NCI-H146 treated with DMSO at 0.1 percent for 48 hours (cell line): Measurements from ENCODE around the gene ARHGAP24.
"Not testable (repeated sequence)": the region's sequence is repeated elsewhere in the genome, so short reads cannot be mapped to it uniquely, and the experiment has no call there.

Experiments used
- DNase-seq: peaks from one replicate; lab custom pipeline; 2025; ENCODE audit not compliant: unreplicated experiment; lab: John Stamatoyannopoulos, UW

Gene ARHGAP24

DNA sequence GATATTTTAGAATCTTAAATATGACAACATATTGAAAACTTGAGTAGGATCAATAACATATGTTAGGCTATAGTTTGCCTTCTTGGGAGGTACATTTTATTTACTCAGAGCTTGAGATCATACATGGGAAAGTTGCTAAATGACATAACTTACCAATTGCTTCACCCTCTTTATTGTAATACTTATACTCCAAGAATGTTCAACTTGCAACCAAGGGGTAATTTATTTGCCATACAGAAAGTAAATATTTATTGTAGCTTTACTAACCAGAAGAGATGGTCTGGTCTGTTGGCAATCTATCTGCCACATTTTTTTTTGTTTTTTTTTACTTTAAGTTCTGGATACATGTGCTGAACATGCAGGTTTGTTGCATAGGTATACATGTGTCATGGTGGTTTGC is 426.6 kb downstream of the ARHGAP24 start:
- no peak for DNase-seq

- not testable (repeated sequence) for DNase-seq
Measured at GRCh38 chr4:85902647-85903046, 427.7 kb downstream of the ARHGAP24 start.

DNA sequence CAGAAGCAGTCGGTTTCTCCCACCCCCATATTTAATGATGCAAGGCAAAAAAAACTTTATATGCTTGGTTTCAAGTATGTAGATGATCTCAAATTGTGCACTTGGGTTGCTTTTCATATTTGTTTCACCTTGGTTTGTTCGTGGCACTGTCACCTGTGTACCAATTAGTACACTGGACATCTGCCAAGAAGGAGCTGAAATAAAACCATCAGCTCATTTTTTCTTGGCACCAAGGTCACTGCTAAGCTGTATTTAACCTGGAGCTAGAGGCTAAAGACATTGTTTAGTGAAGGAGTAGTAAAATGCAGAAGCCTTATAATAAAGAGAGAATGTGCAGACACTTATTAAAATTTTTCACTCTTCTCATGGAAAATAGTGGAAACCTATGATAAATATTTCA is 430.8 kb downstream of the ARHGAP24 start:
- DNase-seq: no peak

- DNase-seq: no peak
Measured at GRCh38 chr4:85907001-85907400, 432.1 kb downstream of the ARHGAP24 start.

DNA sequence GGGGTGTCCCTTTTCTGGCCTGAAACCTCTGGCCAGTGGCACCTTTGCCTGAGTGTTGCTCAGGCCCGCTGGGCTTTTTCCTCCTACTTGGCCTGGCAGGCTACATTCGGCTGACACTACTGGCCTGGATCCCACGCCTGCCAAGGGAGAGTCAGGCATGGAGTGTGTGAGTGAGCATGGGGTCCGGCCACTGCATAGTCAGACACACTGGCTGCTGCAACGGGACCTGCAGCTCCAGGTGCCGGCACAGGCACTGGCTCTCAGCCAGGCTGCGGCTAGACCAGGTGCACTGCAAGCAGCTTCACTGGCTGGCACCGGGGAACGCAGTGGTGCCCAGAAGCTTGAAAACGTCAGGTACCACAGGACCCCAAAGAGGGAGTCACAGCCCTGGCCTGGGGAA is 434.9 kb downstream of the ARHGAP24 start:
- no peak for DNase-seq

DNA sequence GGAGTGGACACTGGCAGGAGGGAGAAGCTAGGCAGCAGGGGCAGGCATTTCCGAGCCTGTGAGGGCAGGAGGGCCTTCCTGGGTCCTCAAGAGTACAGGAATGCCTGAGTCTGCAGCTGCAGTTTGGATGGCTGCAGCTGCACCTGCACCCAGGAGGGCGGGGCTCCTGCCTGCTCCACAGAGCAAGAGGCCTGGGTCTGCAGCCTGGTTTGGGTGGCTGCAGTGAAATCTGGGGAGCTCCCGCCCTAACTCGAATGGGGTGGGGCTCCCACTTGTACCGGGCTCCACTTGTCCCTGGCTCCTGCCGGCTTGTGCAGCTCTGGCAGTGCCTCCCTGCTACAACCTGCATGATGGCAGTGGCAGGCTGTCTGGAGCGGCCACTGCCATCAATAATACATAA is 436.0 kb downstream of the ARHGAP24 start:
- no peak for DNase-seq

GRCh38 chr4:85913931-85914694 is 439.2 kb downstream of the ARHGAP24 start:
- DNase-seq: no peak

DNA sequence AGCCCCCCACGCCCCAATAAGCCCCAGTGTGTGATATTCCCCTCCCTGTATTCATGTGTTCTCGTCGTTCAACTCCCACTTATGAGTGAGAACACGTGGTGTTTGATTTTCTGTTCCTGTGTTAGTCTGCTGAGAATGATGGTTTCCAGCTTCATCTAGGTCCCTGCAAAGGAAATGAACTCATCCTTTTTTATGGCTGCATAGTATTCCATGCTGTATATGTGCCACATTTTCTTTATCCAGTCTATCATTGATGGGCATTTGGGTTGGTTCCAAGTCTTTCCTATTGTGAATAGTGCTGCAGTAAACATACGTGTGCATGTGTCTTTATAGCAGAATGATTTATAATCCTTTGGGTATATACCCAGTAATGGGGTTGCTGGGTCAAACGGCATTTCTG is 440.6 kb downstream of the ARHGAP24 start:
- not testable (repeated sequence) for DNase-seq

DNA sequence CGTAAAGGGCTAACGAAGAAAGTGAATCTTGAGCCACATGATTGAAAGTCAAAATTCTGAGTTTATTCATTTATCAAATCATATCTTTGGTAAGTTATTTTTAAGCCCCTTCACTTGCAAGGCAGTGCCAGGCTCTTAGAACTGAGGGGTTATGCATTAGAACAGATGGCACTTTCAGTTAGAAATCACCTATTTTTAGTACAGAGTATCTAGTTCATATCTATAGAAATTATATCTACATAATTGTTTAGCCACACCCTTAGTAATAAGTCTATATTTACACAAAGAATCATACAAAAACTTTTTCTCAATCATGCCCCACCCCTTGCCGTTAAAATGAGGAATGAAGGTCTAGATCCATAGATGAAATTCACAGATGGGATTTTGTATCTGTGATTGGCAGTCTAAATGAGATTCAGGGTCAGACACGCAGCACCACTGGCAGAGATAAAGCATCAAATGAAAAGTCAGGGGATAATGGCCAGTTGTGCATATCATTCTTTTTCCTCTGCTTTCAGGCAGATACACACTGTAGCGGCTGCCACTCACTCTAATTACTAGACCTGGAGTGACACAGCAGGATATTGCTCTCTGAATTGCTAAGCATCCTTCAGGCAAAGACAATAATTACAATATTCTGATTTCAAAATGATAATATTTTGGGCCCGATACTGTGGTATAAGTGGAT is 444.4 kb downstream of the ARHGAP24 start:
- DNase-seq: no peak

GRCh38 chr4:85925071-85925470 is 450.1 kb downstream of the ARHGAP24 start:
- no peak for DNase-seq

DNA sequence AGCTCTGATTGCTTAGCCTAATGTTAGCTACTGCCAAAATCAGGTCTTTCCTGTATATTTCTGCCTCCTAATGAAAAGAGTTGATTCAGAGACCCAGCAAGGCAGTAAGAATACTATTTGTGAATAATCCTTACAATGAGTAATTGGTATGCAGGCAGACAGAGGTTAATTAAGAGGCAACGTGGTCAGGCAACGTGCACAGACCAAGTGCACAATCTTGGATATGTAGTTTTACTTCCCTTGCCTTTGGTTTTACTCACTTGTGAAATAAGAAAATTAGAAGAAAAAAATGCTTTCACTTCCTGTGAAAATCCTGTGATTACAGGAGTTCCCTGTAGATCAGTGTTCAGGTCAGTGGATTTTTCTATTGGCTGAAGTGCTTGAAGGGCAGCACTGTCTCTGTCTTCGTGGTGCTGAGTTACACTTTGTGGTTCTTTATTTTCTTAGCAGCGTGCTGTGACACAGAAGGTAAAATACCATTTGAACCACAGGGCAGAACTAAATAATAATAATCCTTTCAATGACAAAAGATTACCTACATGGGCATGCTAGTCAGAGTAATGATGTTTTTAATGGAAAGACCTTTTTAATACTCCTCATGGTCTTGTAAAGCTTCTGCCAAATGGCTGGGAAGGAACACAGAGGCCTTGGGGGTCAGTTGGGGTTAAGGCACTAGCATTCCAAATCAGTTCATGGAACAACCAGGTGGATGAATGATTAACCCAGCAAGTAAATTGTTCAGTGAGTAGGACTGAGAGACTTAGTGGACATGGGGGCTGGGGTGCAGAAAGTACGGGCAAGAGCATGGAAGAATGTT is 454.0 kb downstream of the ARHGAP24 start:
- DNase-seq: no peak

GRCh38 chr4:85929961-85930665 is 455.2 kb downstream of the ARHGAP24 start:
- DNase-seq: no peak

GRCh38 chr4:85932500-85933290 is 457.7 kb downstream of the ARHGAP24 start:
- no peak for DNase-seq

GRCh38 chr4:85933291-85933640 is 458.3 kb downstream of the ARHGAP24 start:
- DNase-seq: no peak

DNA sequence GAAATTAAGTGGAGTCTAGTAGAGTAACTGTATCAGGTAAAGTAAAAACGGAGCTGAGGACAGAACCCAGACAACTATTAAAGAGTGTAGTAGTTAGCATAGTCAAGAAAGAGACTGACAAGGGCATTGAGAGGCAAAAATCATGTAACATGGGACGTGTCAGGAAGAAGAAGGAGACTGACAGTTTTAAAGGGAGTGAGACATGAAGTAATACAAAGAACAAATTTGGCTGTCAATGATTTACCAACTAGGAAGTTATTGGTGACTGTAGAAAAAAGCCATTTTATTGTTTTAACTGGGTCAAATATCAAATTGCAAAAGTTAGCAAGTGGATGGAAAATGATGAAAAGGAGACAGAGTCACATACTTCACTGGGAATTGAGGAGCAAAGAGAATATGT is 462.6 kb downstream of the ARHGAP24 start:
- no peak for DNase-seq

DNA sequence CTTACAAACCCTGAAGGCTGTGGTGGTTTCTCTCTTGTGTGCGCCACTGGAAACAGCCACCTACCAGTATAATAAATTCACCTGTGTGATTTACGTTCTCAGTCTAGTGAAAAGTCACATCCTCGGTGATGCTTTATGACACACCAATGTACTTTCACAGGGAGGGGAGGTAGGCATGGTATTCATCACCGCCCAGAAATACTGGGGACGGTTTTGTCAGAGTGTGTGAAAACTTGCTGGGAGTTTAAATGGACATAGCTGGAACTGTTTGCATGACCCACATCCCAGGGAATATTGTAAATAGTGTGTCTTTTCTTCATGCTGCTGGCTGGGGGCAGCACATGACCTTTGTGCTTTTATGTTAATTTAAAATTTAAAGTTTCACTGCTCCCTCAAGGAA is 463.1 kb downstream of the ARHGAP24 start:
- DNase-seq: no peak

DNA sequence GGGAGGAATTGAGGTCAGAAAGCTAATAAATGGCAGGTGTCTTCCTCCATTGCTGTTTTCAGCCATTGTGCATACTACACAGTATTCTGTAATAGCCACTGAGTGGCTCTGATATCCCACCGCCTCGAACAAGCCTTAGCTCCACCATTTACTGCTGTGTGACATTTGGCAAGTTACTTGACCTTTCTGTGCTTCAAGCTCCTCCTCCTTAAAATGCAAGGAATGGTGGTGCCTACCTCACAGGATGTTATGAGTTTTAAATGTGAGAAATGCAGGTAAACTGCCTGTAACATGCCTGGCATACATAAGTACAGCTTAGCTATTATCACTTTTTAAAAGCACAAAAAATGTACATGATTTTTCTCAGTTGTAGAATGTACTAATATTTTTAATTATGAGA is 464.0 kb downstream of the ARHGAP24 start:
- no peak for DNase-seq

DNA sequence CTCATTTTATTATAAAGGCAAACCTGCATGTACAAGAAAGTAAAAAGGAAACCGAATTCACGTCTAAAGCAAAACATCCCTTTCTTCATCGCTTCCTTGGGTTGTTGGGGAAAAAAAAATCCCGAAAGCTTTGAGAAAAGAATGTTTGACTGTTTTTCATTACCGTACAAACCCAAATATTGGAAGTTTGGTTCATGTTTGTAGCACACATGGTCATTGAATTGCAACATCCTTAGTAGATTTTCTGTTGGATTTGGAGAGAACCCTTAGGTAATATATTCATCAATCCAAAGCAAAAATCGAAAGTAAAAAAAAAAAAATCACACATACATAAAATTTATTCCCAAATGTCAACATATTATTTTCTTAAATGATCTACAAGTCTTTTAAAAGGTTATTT is 464.6 kb downstream of the ARHGAP24 start:
- no peak for DNase-seq

- no peak for DNase-seq
Measured at GRCh38 chr4:85940151-85940550, 465.2 kb downstream of the ARHGAP24 start.

DNA sequence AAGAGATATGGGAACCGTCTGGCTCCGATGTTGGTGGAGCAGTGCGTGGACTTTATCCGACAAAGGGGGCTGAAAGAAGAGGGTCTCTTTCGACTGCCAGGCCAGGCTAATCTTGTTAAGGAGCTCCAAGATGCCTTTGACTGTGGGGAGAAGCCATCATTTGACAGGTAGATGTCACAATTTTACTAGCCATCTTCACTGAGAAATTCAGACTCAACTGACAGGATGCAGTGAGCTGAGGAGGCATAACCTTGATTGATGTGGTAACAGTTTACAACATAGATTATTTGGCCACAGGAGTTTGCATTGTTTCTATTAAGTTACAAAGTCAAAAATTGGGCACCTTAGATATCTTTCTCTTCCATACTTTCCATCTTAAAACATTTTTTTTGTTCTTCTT is 467.2 kb downstream of the ARHGAP24 start:
- DNase-seq: no peak

GRCh38 chr4:85946821-85947220 is 471.9 kb downstream of the ARHGAP24 start:
- DNase-seq: no peak
